C4-2B (cell line): ENCODE results near the gene MAP2K2.
"Not testable (repeated sequence)": the region's sequence is repeated elsewhere in the genome, so short reads cannot be mapped to it uniquely, and the experiment has no call there.

Source experiments
- CTCF ChIP-seq: fragments of 450-650 bp; conservative IDR thresholded peaks from 2 replicates; pipeline ENCODE4 v1.5.1; 2017; ENCODE audit warnings: mild to moderate bottlenecking
- ZFX ChIP-seq: fragments of 450-650 bp; IDR thresholded peaks from 2 replicates; pipeline ENCODE4 v1.6.1; 2017

- TF ChIP-seq CTCF, ZFX: not testable (repeated sequence)
Observed at GRCh38 chr19:4157971-4158370, 34.0 kb upstream of the MAP2K2 start.
